ENCODE measurements around the gene GALNS. TPM values are rescaled to one million over a fixed set of nuclear protein-coding genes. Genes with fewer than 3 reads are reported as not detected.

Gene GALNS
- total and polyA plus RNA-seq, 2 of the 13 experiments (the other 11 are each of a cell fraction or from before 2014, with no cell fraction given): 9.2 to 9.8 TPM

- 0 out of 2 replicates have a peak, but pooled peaks have one; percentile 32 for TF ChIP-seq ZNF646 (CRISPR knock-in tag; IDR thresholded peaks at IDR 0.05)
- TF ChIP-seq CSRNP2 (CRISPR knock-in tag; conservative IDR thresholded peaks at IDR 0.05; ENCODE audit: low read depth): 0 out of 2 replicates have a peak, but pooled peaks have one; percentile 33
- TF ChIP-seq, protein P1, sequence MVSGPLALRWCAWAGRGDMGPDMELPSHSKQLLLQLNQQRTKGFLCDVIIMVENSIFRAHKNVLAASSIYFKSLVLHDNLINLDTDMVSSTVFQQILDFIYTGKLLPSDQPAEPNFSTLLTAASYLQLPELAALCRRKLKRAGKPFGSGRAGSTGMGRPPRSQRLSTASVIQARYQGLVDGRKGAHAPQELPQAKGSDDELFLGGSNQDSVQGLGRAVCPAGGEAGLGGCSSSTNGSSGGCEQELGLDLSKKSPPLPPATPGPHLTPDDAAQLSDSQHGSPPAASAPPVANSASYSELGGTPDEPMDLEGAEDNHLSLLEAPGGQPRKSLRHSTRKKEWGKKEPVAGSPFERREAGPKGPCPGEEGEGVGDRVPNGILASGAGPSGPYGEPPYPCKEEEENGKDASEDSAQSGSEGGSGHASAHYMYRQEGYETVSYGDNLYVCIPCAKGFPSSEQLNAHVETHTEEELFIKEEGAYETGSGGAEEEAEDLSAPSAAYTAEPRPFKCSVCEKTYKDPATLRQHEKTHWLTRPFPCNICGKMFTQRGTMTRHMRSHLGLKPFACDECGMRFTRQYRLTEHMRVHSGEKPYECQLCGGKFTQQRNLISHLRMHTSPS (CRISPR knock-in tag; IDR thresholded peaks at IDR 0.05; ENCODE audit: low read depth): no peak
- no peak for TF ChIP-seq ZNF251 (CRISPR knock-in tag; IDR thresholded peaks at IDR 0.05)
- TF ChIP-seq NFYC (CRISPR knock-in tag; IDR thresholded peaks at IDR 0.05): no peak
- TF ChIP-seq TP53 (CRISPR knock-in tag; conservative IDR thresholded peaks at IDR 0.05): no peak
- TF ChIP-seq, protein P2, sequence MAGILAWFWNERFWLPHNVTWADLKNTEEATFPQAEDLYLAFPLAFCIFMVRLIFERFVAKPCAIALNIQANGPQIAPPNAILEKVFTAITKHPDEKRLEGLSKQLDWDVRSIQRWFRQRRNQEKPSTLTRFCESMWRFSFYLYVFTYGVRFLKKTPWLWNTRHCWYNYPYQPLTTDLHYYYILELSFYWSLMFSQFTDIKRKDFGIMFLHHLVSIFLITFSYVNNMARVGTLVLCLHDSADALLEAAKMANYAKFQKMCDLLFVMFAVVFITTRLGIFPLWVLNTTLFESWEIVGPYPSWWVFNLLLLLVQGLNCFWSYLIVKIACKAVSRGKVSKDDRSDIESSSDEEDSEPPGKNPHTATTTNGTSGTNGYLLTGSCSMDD (CRISPR knock-in tag; IDR thresholded peaks at IDR 0.05): no peak
- TF ChIP-seq, protein P3, sequence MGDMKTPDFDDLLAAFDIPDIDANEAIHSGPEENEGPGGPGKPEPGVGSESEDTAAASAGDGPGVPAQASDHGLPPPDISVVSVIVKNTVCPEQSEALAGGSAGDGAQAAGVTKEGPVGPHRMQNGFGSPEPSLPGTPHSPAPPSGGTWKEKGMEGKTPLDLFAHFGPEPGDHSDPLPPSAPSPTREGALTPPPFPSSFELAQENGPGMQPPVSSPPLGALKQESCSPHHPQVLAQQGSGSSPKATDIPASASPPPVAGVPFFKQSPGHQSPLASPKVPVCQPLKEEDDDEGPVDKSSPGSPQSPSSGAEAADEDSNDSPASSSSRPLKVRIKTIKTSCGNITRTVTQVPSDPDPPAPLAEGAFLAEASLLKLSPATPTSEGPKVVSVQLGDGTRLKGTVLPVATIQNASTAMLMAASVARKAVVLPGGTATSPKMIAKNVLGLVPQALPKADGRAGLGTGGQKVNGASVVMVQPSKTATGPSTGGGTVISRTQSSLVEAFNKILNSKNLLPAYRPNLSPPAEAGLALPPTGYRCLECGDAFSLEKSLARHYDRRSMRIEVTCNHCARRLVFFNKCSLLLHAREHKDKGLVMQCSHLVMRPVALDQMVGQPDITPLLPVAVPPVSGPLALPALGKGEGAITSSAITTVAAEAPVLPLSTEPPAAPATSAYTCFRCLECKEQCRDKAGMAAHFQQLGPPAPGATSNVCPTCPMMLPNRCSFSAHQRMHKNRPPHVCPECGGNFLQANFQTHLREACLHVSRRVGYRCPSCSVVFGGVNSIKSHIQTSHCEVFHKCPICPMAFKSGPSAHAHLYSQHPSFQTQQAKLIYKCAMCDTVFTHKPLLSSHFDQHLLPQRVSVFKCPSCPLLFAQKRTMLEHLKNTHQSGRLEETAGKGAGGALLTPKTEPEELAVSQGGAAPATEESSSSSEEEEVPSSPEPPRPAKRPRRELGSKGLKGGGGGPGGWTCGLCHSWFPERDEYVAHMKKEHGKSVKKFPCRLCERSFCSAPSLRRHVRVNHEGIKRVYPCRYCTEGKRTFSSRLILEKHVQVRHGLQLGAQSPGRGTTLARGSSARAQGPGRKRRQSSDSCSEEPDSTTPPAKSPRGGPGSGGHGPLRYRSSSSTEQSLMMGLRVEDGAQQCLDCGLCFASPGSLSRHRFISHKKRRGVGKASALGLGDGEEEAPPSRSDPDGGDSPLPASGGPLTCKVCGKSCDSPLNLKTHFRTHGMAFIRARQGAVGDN (CRISPR knock-in tag; IDR thresholded peaks at IDR 0.05): 0 out of 2 replicates have a peak, but pooled peaks have one; percentile 27
- TF ChIP-seq ZNF350 (CRISPR knock-in tag; IDR thresholded peaks at IDR 0.05; ENCODE audit: borderline replicate concordance, low read depth): 0 out of 2 replicates have a peak, but pooled peaks have one; percentile 6
- TF ChIP-seq ZNF121 (CRISPR knock-in tag; IDR thresholded peaks at IDR 0.05): peak; percentile 78; the same call in 1 of the 2 replicates
Observed at GRCh38 chr16:88789594-88789993, 67.2 kb downstream of the GALNS start (continued).
